ENCODE data around the gene C16orf92.
"Not testable (repeated sequence)": the region's sequence is repeated elsewhere in the genome, so short reads cannot be mapped to it uniquely, and the experiment has no call there.

C16orf92 gene

DNA sequence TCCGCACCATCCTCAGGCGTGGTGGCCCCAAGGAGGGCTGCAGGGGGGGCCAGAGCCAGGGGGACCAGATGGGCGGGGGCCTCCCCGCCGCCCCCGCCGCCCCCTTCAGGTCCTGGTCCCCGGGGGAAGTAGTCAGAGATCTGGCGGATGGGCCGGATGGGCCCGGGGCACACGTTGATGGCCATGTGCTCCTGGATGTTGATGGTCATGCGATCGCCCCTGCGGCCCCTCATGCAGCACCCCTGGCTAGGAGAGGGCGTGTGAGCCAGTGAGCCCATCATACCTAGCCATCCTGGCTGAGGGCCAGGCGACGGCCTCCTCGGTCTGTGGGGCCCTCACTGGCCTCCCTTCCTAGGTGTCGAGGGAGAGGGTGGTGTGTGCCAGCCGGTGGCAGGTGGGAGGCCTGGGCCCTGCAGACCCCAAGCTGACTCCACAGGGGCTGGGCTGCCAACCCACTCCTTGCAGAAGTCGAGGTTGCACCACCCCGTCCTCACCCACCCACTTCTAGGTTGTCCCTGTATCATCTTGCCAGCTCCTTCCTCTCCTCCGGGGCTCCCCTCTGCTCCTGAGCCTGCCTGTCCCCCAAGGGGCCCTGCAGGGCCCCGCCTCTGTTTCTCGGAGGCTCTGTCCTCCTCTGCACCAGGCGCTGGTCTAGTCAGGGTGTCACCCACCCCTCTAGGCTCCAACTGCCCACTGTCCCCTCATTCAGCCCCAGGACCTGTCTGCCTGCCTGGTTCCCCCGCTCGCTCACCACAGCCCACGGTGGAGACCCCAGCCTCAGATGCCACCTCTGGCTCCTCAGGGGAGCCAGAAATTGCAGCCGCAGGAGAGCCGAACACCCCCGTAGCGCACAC, 12.8 kb upstream of the C16orf92 start:
- TF ChIP-seq BHLHE40 (IDR thresholded peaks at IDR 0.05; ENCODE audit: borderline replicate concordance) (no peak), ELF4 (IDR thresholded peaks at IDR 0.05) (no peak), HDGF (IDR thresholded peaks at IDR 0.05; ENCODE audit: borderline replicate concordance) (no peak), NFRKB (IDR thresholded peaks at IDR 0.05) (no peak), FOXM1 (IDR thresholded peaks at IDR 0.05; ENCODE audit: borderline replicate concordance) (no peak), CTBP1 (IDR thresholded peaks at IDR 0.05; ENCODE audit: borderline replicate concordance) (no peak), PKNOX1 (IDR thresholded peaks at IDR 0.05) (no peak), LEF1 (IDR thresholded peaks at IDR 0.05; ENCODE audit: borderline replicate concordance) (no peak), L3MBTL2 (conservative IDR thresholded peaks at IDR 0.05) (no peak), SUZ12 (IDR thresholded peaks at IDR 0.05) (no peak), TARDBP (IDR thresholded peaks at IDR 0.05) (no peak), ARNT (IDR thresholded peaks at IDR 0.05) (no peak), FOXA1 (IDR thresholded peaks at IDR 0.05) (no peak), FOXK2 (IDR thresholded peaks at IDR 0.05) (no peak), ZNF384 (IDR thresholded peaks at IDR 0.05) (no peak), SP1 (IDR thresholded peaks at IDR 0.05) (no peak)
- ChIA-PET POLR2A (interaction anchor here (0.8 to 1.6 kb wide), 3 partner anchors 11 to 48 kb away, joined by 3 to 4 read pairs (median 4); partner anchors contain the start of genes HIRIP3, INO80E and TMEM219), CTCF (no interaction called here)
- no peak for DNase-seq (ENCODE audit: extremely low spot score)

- POLR2A ChIA-PET = interaction anchor here (0.6 to 1.6 kb wide), 2 partner anchors 15 to 49 kb away, joined by 3 to 4 read pairs; partner anchors contain the start of genes INO80E and TMEM219
- DNase-seq (ENCODE audit: extremely low spot score) = peak; percentile 81
- no peak for TF ChIP-seq PKNOX1 (IDR thresholded peaks at IDR 0.05)
- TF ChIP-seq L3MBTL2 (conservative IDR thresholded peaks at IDR 0.05) = peak; percentile 85
- CTCF ChIA-PET = no interaction called here
Measured at GRCh38 chr16:30010844-30011713, 11.9 kb upstream of the C16orf92 start, which contains the start of gene DOC2A. TSS of gene DOC2A (minus strand) at chr16:30011027. CDS start at chr16:30010222, 805 bp downstream.

DNA sequence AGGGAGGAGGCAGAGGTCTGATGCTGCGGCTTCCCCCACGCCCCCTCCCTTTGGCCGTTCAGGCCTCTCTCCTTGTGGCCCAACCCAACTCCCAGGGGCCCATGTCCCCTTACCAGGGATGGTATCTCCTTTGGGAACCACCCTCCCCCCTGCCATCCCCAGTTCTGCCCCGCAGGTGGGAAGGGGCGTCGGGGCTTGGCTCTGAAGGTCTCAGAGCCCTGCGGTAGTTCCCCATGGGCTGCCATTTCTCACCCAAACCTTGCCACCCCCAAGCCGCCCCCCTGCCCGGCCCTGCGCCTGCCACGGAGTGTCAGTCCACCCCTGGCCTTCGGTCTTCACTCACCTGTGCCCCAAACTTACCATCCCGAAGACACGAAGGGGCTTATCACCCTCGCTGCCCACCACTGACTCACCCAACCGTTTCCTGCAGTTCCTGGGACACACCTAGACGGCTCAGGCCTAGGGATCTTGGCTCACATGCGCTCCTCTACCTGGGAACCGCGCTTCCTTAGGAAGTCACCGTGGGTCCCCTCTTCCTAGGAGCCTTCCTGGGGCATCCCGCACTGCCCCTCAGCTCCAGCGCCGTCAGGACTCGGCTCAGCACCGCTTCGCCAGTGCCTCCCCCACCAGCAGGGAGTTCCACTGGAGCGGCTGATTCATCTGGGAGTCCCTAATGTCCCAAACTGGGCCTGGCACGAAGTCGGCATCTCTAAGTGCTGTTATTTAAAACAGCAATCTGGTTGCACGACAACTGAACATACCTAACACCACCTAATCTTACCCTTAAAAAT, 11.1 kb upstream of the C16orf92 start:
- CTCF ChIA-PET = interaction anchor here (0.7 kb wide), 1 partner anchor 11 kb away, joined by 3 read pairs; no protein-coding TSS in a partner anchor

DNA sequence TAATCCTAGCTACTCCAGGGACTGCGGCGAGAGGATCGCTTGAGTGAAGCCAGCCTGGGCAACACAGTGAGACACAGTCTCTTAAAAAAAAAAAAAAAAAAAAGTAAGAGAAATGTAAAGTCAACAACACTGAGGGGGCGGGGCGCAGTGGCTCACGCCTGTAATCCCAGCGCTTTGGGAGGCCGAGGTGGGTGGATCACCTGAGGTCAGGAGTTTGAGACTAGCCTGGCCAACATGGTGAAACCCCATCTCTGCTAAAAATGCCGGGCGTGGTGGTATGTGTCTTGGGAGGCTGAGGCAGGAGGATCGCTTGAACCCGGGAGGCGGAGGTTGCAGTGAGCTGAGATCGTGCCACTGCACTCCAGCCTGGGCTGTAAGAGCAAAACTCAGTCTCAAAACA, 10.4 kb upstream of the C16orf92 start:
- POLR2A ChIA-PET; DNase-seq (ENCODE audit: extremely low spot score): not testable (repeated sequence)
- CTCF ChIA-PET = interaction anchor here (0.7 to 1.6 kb wide), 2 partner anchors 12 to 19 kb away, joined by 3 to 5 read pairs; no protein-coding TSS in a partner anchor

More for the DNA sequence above, 11.1 kb upstream of the C16orf92 start:
- DNase-seq (ENCODE audit: extremely low spot score) = no peak
- TF ChIP-seq BHLHE40 (IDR thresholded peaks at IDR 0.05; ENCODE audit: borderline replicate concordance) (no peak), LEF1 (IDR thresholded peaks at IDR 0.05; ENCODE audit: borderline replicate concordance) (no peak), ZNF384 (IDR thresholded peaks at IDR 0.05) (no peak), FOXM1 (IDR thresholded peaks at IDR 0.05; ENCODE audit: borderline replicate concordance) (no peak), ARNT (IDR thresholded peaks at IDR 0.05) (no peak)
- POLR2A ChIA-PET = no interaction called here

DNA sequence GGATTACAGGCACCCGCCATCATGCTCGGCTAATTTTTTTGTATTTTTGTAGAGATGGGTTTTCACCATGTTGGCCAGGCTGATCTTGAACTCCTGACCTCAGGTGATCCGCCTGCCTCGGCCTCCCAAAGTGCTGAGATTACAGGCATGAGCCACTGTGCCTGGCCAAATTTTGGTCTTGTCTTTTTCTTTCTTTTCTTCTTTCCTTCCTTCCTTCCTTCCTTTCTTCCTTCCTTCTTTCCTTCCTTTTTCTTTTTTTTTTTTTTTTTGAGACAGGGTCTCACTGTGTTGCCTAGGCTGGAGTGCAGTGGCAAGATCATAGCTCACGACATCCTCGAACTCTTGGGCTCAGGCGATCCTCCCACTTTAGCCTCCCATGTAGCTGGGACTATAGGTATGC, 7.5 kb upstream of the C16orf92 start:
- POLR2A ChIA-PET = interaction anchor here (1.0 kb wide), 1 partner anchor 200 kb away, joined by 3 read pairs; the partner anchor contains the start of gene PAGR1
- not testable (repeated sequence) for DNase-seq (ENCODE audit: extremely low spot score)
- CTCF ChIA-PET = interaction anchor here (0.6 kb wide), 1 partner anchor 116 kb away, joined by 4 read pairs; the partner anchor contains the start of gene SEZ6L2

DNA sequence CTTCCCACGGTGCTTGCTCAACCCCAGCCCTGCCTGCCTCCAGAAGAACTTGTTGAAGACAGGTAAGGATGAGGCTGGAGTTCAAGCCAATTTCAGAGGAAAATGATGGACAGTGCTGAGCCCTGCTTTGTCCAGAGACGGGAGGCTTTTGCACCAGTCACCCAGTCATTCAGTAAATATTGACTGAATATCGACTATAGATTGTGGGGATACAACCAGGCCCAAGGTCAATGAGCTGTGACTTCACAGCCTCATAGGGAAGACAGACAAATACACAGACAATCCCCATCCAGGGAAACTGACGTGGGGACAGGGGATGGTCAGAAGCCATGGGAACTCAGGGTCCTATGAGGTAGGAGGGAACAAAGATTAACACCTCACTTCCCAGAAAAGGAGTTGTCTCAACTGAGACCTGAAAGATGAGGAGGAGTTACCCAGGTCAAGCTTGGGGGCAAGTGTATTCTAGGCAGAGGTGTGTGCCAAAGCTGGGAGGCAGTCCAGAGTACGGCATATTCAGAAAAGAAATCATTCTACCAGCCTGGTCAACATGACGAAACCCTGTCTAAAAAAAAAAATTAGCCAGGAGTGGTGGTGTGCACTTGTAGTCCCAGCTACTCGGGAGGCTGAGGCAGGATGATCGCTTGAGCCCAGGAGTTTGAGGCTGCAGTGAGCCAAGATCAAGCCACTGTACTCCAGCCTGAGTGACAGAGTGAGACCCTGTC, 6.3 kb upstream of the C16orf92 start:
- no peak for DNase-seq (ENCODE audit: extremely low spot score)
- no peak for TF ChIP-seq FOXA1 (IDR thresholded peaks at IDR 0.05)
- no peak for TF ChIP-seq SUZ12 (IDR thresholded peaks at IDR 0.05)
- TF ChIP-seq NFRKB (IDR thresholded peaks at IDR 0.05) = no peak
- no peak for TF ChIP-seq SP1 (IDR thresholded peaks at IDR 0.05)
- TF ChIP-seq ELF4 (IDR thresholded peaks at IDR 0.05) = no peak
- no peak for TF ChIP-seq CTBP1 (IDR thresholded peaks at IDR 0.05; ENCODE audit: borderline replicate concordance)
- TF ChIP-seq FOXK2 (IDR thresholded peaks at IDR 0.05) = no peak
- no peak for TF ChIP-seq FOXM1 (IDR thresholded peaks at IDR 0.05; ENCODE audit: borderline replicate concordance)
- no peak for TF ChIP-seq ZNF384 (IDR thresholded peaks at IDR 0.05)
- TF ChIP-seq L3MBTL2 (conservative IDR thresholded peaks at IDR 0.05) = no peak
- TF ChIP-seq HDGF (IDR thresholded peaks at IDR 0.05; ENCODE audit: borderline replicate concordance) = no peak
- no peak for TF ChIP-seq LEF1 (IDR thresholded peaks at IDR 0.05; ENCODE audit: borderline replicate concordance)
- TF ChIP-seq TARDBP (IDR thresholded peaks at IDR 0.05) = no peak
- ChIA-PET POLR2A (interaction anchor here (0.6 kb wide), 1 partner anchor 176 kb away, joined by 3 read pairs; no protein-coding TSS in a partner anchor), CTCF (interaction anchor here (1.9 kb wide), 1 partner anchor 15 kb away, joined by 7 read pairs; no protein-coding TSS in a partner anchor)

Data from HEK293T (cell line).